Measurements from ENCODE around the gene SLC6A6.

The SLC6A6 gene

GRCh38 chr3:14482271-14482721 is 79.9 kb downstream of the SLC6A6 start:
- Histone ChIP-seq H3K27ac (no peak overlapping the region), H3K4me3 (ENCODE audit: low read depth, low read length) (no peak overlapping the region), H3K36me3 (replicated peaks) (peaks cover 52% of the 10 kb centered on the region), H3K27me3 (replicated peaks) (no peaks in the 10 kb centered on the region)
- no peak for TF ChIP-seq CTCF (IDR thresholded peaks at IDR 0.05; ENCODE audit: low read depth, low read length, missing control alignments)
- DNase-seq: no peak
- in situ Hi-C loops (cut with HindIII; ENCODE audit: low pct_ligation_motif_present, low sequenced_read_pairs): no loop called here

GRCh38 chr3:14483286-14483685 is 80.9 kb downstream of the SLC6A6 start:
- in situ Hi-C loops (cut with HindIII; ENCODE audit: low pct_ligation_motif_present, low sequenced_read_pairs): no loop called here
- Histone ChIP-seq H3K4me3 (ENCODE audit: low read depth, low read length) (no peak overlapping the region), H3K36me3 (replicated peaks) (peaks cover 48% of the 10 kb centered on the region), H3K27ac (no peak overlapping the region), H3K27me3 (replicated peaks) (no peaks in the 10 kb centered on the region)
- DNase-seq: no peak
- TF ChIP-seq CTCF (IDR thresholded peaks at IDR 0.05; ENCODE audit: low read depth, low read length, missing control alignments): no peak

DNA sequence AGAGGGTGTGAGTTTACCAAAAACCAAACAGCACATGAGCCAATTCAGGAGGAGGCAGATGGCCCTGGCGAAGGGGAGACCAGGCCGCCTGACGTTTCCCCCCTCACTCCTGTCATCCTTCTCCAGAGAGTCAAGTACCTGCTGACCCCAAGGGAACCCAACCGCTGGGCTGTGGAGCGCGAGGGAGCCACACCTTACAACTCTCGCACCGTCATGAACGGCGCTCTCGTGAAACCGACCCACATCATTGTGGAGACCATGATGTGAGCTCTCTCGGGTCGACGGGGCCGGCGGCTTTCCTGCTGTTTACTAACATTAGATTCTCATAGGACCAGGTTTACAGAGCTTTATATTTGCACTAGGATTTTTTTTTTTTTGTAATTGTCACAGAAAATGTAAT is 82.3 kb downstream of the SLC6A6 start:
- no peak for DNase-seq
- no peak for TF ChIP-seq CTCF (IDR thresholded peaks at IDR 0.05; ENCODE audit: low read depth, low read length, missing control alignments)
- in situ Hi-C loops (cut with HindIII; ENCODE audit: low pct_ligation_motif_present, low sequenced_read_pairs): no loop called here
- no peak overlapping the region for H3K4me3 ChIP-seq (ENCODE audit: low read depth, low read length)
- H3K36me3 ChIP-seq (replicated peaks): peaks cover 37% of the 10 kb centered on the region
- H3K27ac ChIP-seq: no peak overlapping the region
- no peaks in the 10 kb centered on the region for H3K27me3 ChIP-seq (replicated peaks)

DNA sequence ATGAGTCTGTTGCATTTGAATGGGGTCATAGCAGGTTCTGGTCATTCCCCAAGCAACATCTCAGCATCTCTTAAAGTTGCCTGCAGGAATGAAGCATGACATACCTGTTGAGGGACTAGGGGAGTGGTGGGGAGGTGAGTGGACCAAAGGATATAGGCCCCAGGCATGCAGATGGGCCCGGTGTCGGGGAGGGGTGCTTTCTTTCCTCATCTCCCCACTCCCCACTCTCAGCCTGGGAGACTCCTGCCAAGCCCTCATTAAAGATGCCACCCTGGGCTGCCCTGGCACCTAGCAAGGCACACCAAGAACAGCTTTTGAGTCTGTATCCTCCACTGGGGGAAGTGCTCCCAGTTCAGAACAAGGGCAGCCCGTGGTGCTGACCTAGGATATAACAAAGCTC is 83.6 kb downstream of the SLC6A6 start:
- H3K4me3 ChIP-seq (ENCODE audit: low read depth, low read length): no peak overlapping the region

GRCh38 chr3:14486460-14486859 is 84.1 kb downstream of the SLC6A6 start:
- in situ Hi-C loops (cut with HindIII; ENCODE audit: low pct_ligation_motif_present, low sequenced_read_pairs): no loop called here
- peaks cover 30% of the 10 kb centered on the region for H3K36me3 ChIP-seq (replicated peaks)

More for the DNA sequence above, 83.6 kb downstream of the SLC6A6 start:
- DNase-seq: no peak
- H3K36me3 ChIP-seq (replicated peaks): peaks cover 30% of the 10 kb centered on the region
- no peak for TF ChIP-seq CTCF (IDR thresholded peaks at IDR 0.05; ENCODE audit: low read depth, low read length, missing control alignments)
- in situ Hi-C loops (cut with HindIII; ENCODE audit: low pct_ligation_motif_present, low sequenced_read_pairs): no loop called here
- no peaks in the 10 kb centered on the region for H3K27me3 ChIP-seq (replicated peaks)
- H3K27ac ChIP-seq: no peak overlapping the region

More at GRCh38 chr3:14486460-14486859, 84.1 kb downstream of the SLC6A6 start:
- DNase-seq: no peak
- no peak overlapping the region for H3K27ac ChIP-seq
- no peak overlapping the region for H3K4me3 ChIP-seq (ENCODE audit: low read depth, low read length)
- no peaks in the 10 kb centered on the region for H3K27me3 ChIP-seq (replicated peaks)
- TF ChIP-seq CTCF (IDR thresholded peaks at IDR 0.05; ENCODE audit: low read depth, low read length, missing control alignments): no peak
